ENCODE data around the gene SLC12A8.

DNA sequence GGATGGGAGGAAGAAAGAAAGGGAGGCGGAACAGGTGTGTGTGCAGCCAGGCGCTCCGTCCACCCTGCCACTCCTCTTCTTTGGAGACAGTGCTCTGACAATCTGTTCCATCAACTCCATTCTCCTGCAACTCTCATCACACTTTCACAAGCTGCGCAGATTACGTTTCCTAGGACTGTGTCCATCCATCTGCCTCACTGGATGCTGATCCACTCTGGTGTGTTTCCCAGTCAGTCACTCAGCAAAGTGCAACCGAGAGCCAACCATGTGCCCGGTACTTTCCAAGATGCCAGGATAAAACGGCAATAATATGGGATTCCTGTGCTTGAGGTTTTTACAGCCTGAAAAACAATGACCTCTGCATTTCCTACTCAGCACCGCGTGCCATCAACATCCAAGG is 59.6 kb downstream of the SLC12A8 start:
- TF ChIP-seq TAF1 (IDR thresholded peaks at IDR 0.05; ENCODE audit: low read depth) (no peak), EGR1 (IDR thresholded peaks at IDR 0.05) (no peak), CEBPB (IDR thresholded peaks at IDR 0.05) (no peak), EP300 (IDR thresholded peaks at IDR 0.05; ENCODE audit: borderline replicate concordance) (no peak), CREB1 (IDR thresholded peaks at IDR 0.05; ENCODE audit: low read depth) (no peak)
- TF ChIP-seq, protein P1, sequence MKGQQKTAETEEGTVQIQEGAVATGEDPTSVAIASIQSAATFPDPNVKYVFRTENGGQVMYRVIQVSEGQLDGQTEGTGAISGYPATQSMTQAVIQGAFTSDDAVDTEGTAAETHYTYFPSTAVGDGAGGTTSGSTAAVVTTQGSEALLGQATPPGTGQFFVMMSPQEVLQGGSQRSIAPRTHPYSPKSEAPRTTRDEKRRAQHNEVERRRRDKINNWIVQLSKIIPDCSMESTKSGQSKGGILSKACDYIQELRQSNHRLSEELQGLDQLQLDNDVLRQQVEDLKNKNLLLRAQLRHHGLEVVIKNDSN (IDR thresholded peaks at IDR 0.05), result no peak
- TF ChIP-seq, protein P2, sequence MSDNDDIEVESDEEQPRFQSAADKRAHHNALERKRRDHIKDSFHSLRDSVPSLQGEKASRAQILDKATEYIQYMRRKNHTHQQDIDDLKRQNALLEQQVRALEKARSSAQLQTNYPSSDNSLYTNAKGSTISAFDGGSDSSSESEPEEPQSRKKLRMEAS (IDR thresholded peaks at IDR 0.05), result no peak

All from Ishikawa (cell line).